Keratinocyte (primary cell): ENCODE data around the gene MAPK9. TPM values are rescaled to one million over a fixed set of nuclear protein-coding genes. Genes with fewer than 3 reads are reported as not detected.
A peak's percentile ranks its signal among the peaks of the same experiment; 100 is the strongest.

ENCODE experiments used
- DNase-seq: peaks from one replicate; pipeline ENCODE4 v3.0.0-alpha.2; 2011; ENCODE audit warnings: low read depth, missing footprints, low spot score
- FAIRE-seq: peaks from 2 replicates; lab custom pipeline; 2011; peaks lifted over from hg19 to GRCh38; lab: Jason Lieb, UNC
- H2AFZ ChIP-seq: 2 replicates; pipeline ENCODE4 v1.6.0; 2012; ENCODE audit warnings: low read length, control low read depth, inconsistent platforms; ENCODE audit not compliant: control insufficient read depth
- H3K27ac ChIP-seq: 2 replicates; pipeline ENCODE4 v1.5.1; 2011; ENCODE audit warnings: low read length; ENCODE audit not compliant: control insufficient read depth, insufficient read depth
- H3K27me3 ChIP-seq: 3 replicates; pipeline ENCODE4 v1.6.0; 2011; ENCODE audit warnings: low read length; ENCODE audit not compliant: control insufficient read depth, insufficient read depth; ENCODE audit errors: extremely low read depth
- H3K36me3 ChIP-seq, 2 experiments: 2 replicates in 1 of 2; 3 replicates in 1 of 2; pipeline ENCODE4 v1.5.1; 2011; ENCODE audit warnings: low read length in 2 of 2, mild to moderate bottlenecking in 1 of 2; ENCODE audit not compliant: control insufficient read depth in 2 of 2, insufficient read depth in 2 of 2; ENCODE audit errors: extremely low read depth in 1 of 2
- H3K4me1 ChIP-seq: 3 replicates; pipeline ENCODE4 v1.5.1; 2011; ENCODE audit warnings: low read length; ENCODE audit not compliant: control insufficient read depth, insufficient read depth; ENCODE audit errors: extremely low read depth
- H3K4me2 ChIP-seq: 3 replicates; pipeline ENCODE4 v1.6.0; 2011; ENCODE audit warnings: low read depth, low read length; ENCODE audit not compliant: control insufficient read depth, insufficient read depth; ENCODE audit errors: extremely low read depth
- H3K4me3 ChIP-seq, 3 experiments: fragments of 200-600 bp in 1 of 3; sonication (generic) in 1 of 3; 2 replicates in 2 of 3; 3 replicates in 1 of 3; pipeline ENCODE4 v1.5.1; 2011 to 2016; ENCODE audit warnings: low read length in 3 of 3, mild to moderate bottlenecking in 3 of 3, control low read depth in 2 of 3, inconsistent platforms in 1 of 3, low read depth in 1 of 3, mixed read lengths in 1 of 3, mixed run types in 1 of 3, moderate library complexity in 1 of 3; ENCODE audit not compliant: control insufficient read depth in 2 of 3, insufficient read depth in 2 of 3; ENCODE audit errors: extremely low read depth in 1 of 3
- H3K79me2 ChIP-seq: 2 replicates; pipeline ENCODE4 v1.6.0; 2012; ENCODE audit warnings: low read length; ENCODE audit not compliant: control insufficient read depth, insufficient read depth
- H3K9ac ChIP-seq: 3 replicates; pipeline ENCODE4 v1.6.0; 2011; ENCODE audit warnings: low read length; ENCODE audit not compliant: control insufficient read depth, insufficient read depth; ENCODE audit errors: extremely low read depth
- H3K9me1 ChIP-seq: 3 replicates; pipeline ENCODE4 v1.6.0; 2011; ENCODE audit warnings: low read length; ENCODE audit not compliant: control insufficient read depth, insufficient read depth; ENCODE audit errors: extremely low read depth
- H3K9me3 ChIP-seq: 2 replicates; pipeline ENCODE4 v1.5.1; 2012; ENCODE audit warnings: low read depth, low read length; ENCODE audit not compliant: control insufficient read depth
- H4K20me1 ChIP-seq: 3 replicates; pipeline ENCODE4 v1.6.0; 2011; ENCODE audit warnings: low read length; ENCODE audit not compliant: control insufficient read depth, insufficient read depth; ENCODE audit errors: extremely low read depth
- EZH2 ChIP-seq: IDR thresholded peaks from one replicate; pipeline ENCODE4 v1.6.1; 2012; ENCODE audit warnings: inconsistent platforms, mild to moderate bottlenecking, low read length, moderate library complexity
- dilution Hi-C: fragments of 300-500 bp; cut with MboI; formaldehyde crosslinking; loops from one replicate; pipeline ENCODE4 v1.7.0; 2020; ENCODE audit warnings: low sequenced_read_pairs; ENCODE audit not compliant: extremely low pct_ligation_motif_present
- polyA plus RNA-seq, 5 experiments: library from polyadenylated mRNA; depleted of rRNA in 3 of 5; stranded (reverse) in 3 of 5; stranded (forward) in 1 of 5; unstranded in 1 of 5; fragments of >200 nt; gene quantifications; 1 replicate in 1 of 5; 2 replicates in 3 of 5; 3 replicates in 1 of 5; pipeline versions ENCODE4 v1.2.1 to v1.2.3, GENCODE V29; 2011 to 2012; ENCODE audit warnings: missing spikeins in 2 of 5, low read depth in 1 of 5, low replicate concordance in 1 of 5
- TF ChIP-seq, protein P1 (sequence below), 3 experiments: IDR thresholded peaks in 1 of 3; conservative IDR thresholded peaks in 1 of 3; optimal IDR thresholded peaks in 1 of 3; 2 replicates in 2 of 3; 3 replicates in 1 of 3; pipeline versions ENCODE3 to v1.5.1; 2011; ENCODE audit warnings: low read length in 3 of 3, mild to moderate bottlenecking in 3 of 3, moderate library complexity in 2 of 3, control low read depth in 1 of 3, inconsistent platforms in 1 of 3; ENCODE audit not compliant: insufficient read depth in 2 of 3; ENCODE audit errors: extremely low read depth in 1 of 3

MAPK9 gene
- polyA plus RNA-seq, 1 donor (not counting 4 experiments of a cell fraction or from before 2014, with no cell fraction given) = 49.4 TPM

DNA sequence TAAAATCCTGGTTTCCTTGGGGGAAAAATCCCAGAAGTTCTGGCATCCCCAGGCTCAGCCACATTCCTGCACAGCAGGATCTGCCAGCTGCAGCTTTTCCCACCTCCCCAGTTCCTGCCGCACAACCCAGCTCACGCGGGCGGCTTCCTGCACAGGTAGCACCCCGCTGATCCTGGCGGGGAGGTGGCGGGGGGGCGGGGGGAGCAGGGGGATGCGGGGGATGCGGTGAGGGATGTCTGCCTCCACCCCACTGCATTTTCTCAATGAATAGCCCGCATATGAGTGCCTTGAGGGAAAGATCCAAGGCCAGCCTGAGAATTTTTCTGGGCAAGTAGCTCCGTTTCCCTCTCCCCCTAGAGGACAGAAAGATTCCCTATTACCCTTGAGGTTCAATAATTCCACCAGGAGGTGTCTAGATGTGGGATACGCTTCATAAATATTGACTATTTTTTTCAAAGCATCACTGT lies 40.2 kb upstream of the MAPK9 start:
- DNase-seq (no peak), FAIRE-seq (no peak)
- H4K20me1 ChIP-seq = no peaks in the 10 kb centered on the region
- no peaks in the 10 kb centered on the region for H3K9me1 ChIP-seq
- dilution Hi-C loops = no loop called here
- no peak overlapping the region for H3K4me3 ChIP-seq
- TF ChIP-seq EZH2 = no peak
- TF ChIP-seq, protein P1, sequence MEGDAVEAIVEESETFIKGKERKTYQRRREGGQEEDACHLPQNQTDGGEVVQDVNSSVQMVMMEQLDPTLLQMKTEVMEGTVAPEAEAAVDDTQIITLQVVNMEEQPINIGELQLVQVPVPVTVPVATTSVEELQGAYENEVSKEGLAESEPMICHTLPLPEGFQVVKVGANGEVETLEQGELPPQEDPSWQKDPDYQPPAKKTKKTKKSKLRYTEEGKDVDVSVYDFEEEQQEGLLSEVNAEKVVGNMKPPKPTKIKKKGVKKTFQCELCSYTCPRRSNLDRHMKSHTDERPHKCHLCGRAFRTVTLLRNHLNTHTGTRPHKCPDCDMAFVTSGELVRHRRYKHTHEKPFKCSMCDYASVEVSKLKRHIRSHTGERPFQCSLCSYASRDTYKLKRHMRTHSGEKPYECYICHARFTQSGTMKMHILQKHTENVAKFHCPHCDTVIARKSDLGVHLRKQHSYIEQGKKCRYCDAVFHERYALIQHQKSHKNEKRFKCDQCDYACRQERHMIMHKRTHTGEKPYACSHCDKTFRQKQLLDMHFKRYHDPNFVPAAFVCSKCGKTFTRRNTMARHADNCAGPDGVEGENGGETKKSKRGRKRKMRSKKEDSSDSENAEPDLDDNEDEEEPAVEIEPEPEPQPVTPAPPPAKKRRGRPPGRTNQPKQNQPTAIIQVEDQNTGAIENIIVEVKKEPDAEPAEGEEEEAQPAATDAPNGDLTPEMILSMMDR (optimal IDR thresholded peaks at IDR 0.05 in 1 of 3, IDR thresholded peaks at IDR 0.05 in 1 of 3, conservative IDR thresholded peaks at IDR 0.05 in 1 of 3; ENCODE audit: extremely low read depth in 1 of 3, insufficient read depth in 2 of 3, low read length in 3 of 3) = peak in 1 of 3 experiments; percentile 25
- no peak overlapping the region for H2AFZ ChIP-seq
- no peak overlapping the region for H3K9ac ChIP-seq
- no peak overlapping the region for H3K27ac ChIP-seq
- H3K4me2 ChIP-seq = no peak overlapping the region
- no peaks in the 10 kb centered on the region for H3K4me1 ChIP-seq
- no peaks in the 10 kb centered on the region for H3K9me3 ChIP-seq
- no peaks in the 10 kb centered on the region for H3K27me3 ChIP-seq
- no peaks in the 10 kb centered on the region for H3K36me3 ChIP-seq
- H3K79me2 ChIP-seq = no peaks in the 10 kb centered on the region

DNA sequence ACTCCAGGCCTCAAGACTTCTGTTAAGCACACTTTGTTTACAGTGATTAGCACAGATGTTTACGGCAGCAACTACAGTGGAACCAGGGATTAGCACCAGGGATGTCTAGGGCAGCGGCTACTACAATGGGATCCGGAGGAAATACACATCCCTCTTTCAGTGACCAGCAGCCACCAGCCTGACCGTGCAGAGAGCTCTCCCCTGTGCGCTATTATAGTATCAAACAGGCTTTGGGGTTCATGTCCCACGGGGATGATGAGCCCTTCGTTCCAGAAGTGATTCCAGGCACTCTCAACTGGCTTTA lies 39.7 kb upstream of the MAPK9 start:
- FAIRE-seq (no peak), DNase-seq (no peak)
- H3K27ac ChIP-seq = no peak overlapping the region
- no peak overlapping the region for H3K4me3 ChIP-seq
- H3K36me3 ChIP-seq = no peaks in the 10 kb centered on the region
- TF ChIP-seq EZH2 = no peak
- TF ChIP-seq, protein P1 (optimal IDR thresholded peaks at IDR 0.05 in 1 of 3, IDR thresholded peaks at IDR 0.05 in 1 of 3, conservative IDR thresholded peaks at IDR 0.05 in 1 of 3; ENCODE audit: extremely low read depth in 1 of 3, insufficient read depth in 2 of 3, low read length in 3 of 3) = no peak
- H3K4me2 ChIP-seq = no peak overlapping the region
- H3K9ac ChIP-seq = no peak overlapping the region
- no peaks in the 10 kb centered on the region for H3K27me3 ChIP-seq
- no peaks in the 10 kb centered on the region for H3K9me3 ChIP-seq
- dilution Hi-C loops = no loop called here
- no peaks in the 10 kb centered on the region for H3K79me2 ChIP-seq
- no peaks in the 10 kb centered on the region for H3K4me1 ChIP-seq
- no peaks in the 10 kb centered on the region for H3K9me1 ChIP-seq
- H4K20me1 ChIP-seq = no peaks in the 10 kb centered on the region
- H2AFZ ChIP-seq = no peak overlapping the region
